OCI-LY3 (cell line): ENCODE data around the gene SLC41A3.

Experiments
- H2AFZ ChIP-seq: fragments of 200-600, 300-600 bp; shearing (Covaris generic); 2 replicates; pipeline ENCODE4 v1.6.0; 2014; ENCODE audit warnings: antibody characterized with exemption, low read depth, low read length
- H3K27ac ChIP-seq: fragments of 200-600, 300-600 bp; sonication (generic); 2 replicates; pipeline ENCODE4 v1.5.1; 2014; ENCODE audit warnings: mild to moderate bottlenecking, low read length, moderate library complexity, mixed read lengths
- H3K27me3 ChIP-seq: fragments of 200-600, 300-600 bp; sonication (generic); 2 replicates; pipeline ENCODE4 v1.6.1; 2014; ENCODE audit warnings: low read depth, low read length, mixed read lengths
- H3K36me3 ChIP-seq: fragments of 200-600, 300-600 bp; sonication (generic); replicated peaks from 2 replicates; pipeline ENCODE3; 2014; ENCODE audit warnings: low read depth, low read length, mixed read lengths
- H3K4me1 ChIP-seq: fragments of 300-600, 200-600 bp; sonication (generic); 2 replicates; pipeline ENCODE4 v1.6.1; 2014; ENCODE audit warnings: low read length, mixed read lengths
- H3K4me2 ChIP-seq: fragments of 200-600, 300-600 bp; sonication (generic); 2 replicates; pipeline ENCODE4 v1.6.1; 2014; ENCODE audit warnings: low read length, mixed read lengths
- H3K4me3 ChIP-seq: fragments of 300-600, 200-600 bp; sonication (generic); 2 replicates; pipeline ENCODE4 v1.5.1; 2014; ENCODE audit warnings: antibody characterized with exemption, mild to moderate bottlenecking, low read length, moderate library complexity
- H3K79me2 ChIP-seq: fragments of 300-600, 200-600 bp; shearing (Covaris generic); 2 replicates; pipeline ENCODE4 v1.6.1; 2014; ENCODE audit warnings: mild to moderate bottlenecking, low read length, mixed read lengths
- H3K9ac ChIP-seq: fragments of 300-600, 200-600 bp; shearing (Covaris generic); 2 replicates; pipeline ENCODE4 v1.6.0; 2014; ENCODE audit warnings: mild to moderate bottlenecking, low read length, moderate library complexity
- H3K9me3 ChIP-seq: fragments of 200-600, 300-600 bp; shearing (Covaris generic); 2 replicates; pipeline ENCODE4 v1.6.1; 2014; ENCODE audit warnings: low read length, mixed read lengths; ENCODE audit not compliant: insufficient read depth
- H4K20me1 ChIP-seq: fragments of 200-600, 300-600 bp; sonication (generic); 2 replicates; pipeline ENCODE4 v1.6.1; 2016; ENCODE audit warnings: low read length, mixed read lengths; ENCODE audit not compliant: insufficient read depth
- EZH2phosphoT487 ChIP-seq: fragments of 200-600 bp; shearing (Covaris generic); IDR thresholded peaks from 2 replicates; pipeline ENCODE4 v1.6.1; 2018; ENCODE audit warnings: antibody characterized with exemption, mixed run types, low read depth
- TF ChIP-seq, protein P1 (sequence below): fragments of 200-600, 300-600 bp; sonication (generic); IDR thresholded peaks from 2 replicates; pipeline ENCODE4 v1.5.1; 2014; ENCODE audit warnings: antibody characterized with exemption, low read length, low read depth

Gene SLC41A3

GRCh38 chr3:126025116-126025729, 58.7 kb downstream of the SLC41A3 start:
- no peak overlapping the region for H2AFZ ChIP-seq
- H3K79me2 ChIP-seq = no peaks in the 10 kb centered on the region
- H3K9me3 ChIP-seq = peaks cover 3% of the 10 kb centered on the region; the same call in 1 of the 2 replicates
- no peaks in the 10 kb centered on the region for H4K20me1 ChIP-seq
- H3K4me2 ChIP-seq = no peak overlapping the region
- H3K4me3 ChIP-seq = no peak overlapping the region
- H3K27ac ChIP-seq = no peak overlapping the region
- H3K27me3 ChIP-seq = no peaks in the 10 kb centered on the region
- H3K4me1 ChIP-seq = no peaks in the 10 kb centered on the region
- no peak for TF ChIP-seq EZH2phosphoT487
- TF ChIP-seq, protein P1, sequence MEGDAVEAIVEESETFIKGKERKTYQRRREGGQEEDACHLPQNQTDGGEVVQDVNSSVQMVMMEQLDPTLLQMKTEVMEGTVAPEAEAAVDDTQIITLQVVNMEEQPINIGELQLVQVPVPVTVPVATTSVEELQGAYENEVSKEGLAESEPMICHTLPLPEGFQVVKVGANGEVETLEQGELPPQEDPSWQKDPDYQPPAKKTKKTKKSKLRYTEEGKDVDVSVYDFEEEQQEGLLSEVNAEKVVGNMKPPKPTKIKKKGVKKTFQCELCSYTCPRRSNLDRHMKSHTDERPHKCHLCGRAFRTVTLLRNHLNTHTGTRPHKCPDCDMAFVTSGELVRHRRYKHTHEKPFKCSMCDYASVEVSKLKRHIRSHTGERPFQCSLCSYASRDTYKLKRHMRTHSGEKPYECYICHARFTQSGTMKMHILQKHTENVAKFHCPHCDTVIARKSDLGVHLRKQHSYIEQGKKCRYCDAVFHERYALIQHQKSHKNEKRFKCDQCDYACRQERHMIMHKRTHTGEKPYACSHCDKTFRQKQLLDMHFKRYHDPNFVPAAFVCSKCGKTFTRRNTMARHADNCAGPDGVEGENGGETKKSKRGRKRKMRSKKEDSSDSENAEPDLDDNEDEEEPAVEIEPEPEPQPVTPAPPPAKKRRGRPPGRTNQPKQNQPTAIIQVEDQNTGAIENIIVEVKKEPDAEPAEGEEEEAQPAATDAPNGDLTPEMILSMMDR = no peak
- no peak overlapping the region for H3K9ac ChIP-seq
- H3K36me3 ChIP-seq = peaks cover 4% of the 10 kb centered on the region

- no peak overlapping the region for H3K9ac ChIP-seq
- no peak overlapping the region for H3K27ac ChIP-seq
- TF ChIP-seq, protein P1 = no peak
- TF ChIP-seq EZH2phosphoT487 = no peak
- H3K27me3 ChIP-seq = no peaks in the 10 kb centered on the region
- H3K9me3 ChIP-seq = peaks cover 3% of the 10 kb centered on the region; the same call in 1 of the 2 replicates
- peaks cover 1% of the 10 kb centered on the region for H3K4me1 ChIP-seq
- H2AFZ ChIP-seq = no peak overlapping the region
- no peak overlapping the region for H3K4me2 ChIP-seq
- no peaks in the 10 kb centered on the region for H3K79me2 ChIP-seq
- H4K20me1 ChIP-seq = no peaks in the 10 kb centered on the region
- H3K4me3 ChIP-seq = no peak overlapping the region
- peaks cover 4% of the 10 kb centered on the region for H3K36me3 ChIP-seq
Measured at GRCh38 chr3:126024049-126024854, 59.7 kb downstream of the SLC41A3 start.

DNA sequence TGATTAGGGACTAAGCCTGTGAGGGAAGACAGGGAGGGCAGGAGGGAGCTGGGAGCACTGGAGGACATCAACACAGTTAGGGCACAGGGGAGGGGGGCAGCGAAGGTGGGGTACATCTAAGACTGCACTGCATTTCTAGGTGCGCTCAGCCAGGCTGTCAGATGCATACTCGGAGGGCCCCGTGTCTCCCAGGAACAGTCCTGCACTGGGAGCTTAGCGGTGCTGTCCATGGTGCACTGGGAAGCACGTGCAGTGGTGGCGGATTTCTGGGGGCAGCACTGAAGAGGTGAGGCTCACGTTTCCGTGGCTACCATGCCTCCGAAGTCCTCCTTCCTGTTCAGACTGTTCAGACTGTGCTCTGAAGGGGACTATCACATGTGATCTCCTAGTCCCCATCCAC, 60.5 kb downstream of the SLC41A3 start:
- TF ChIP-seq EZH2phosphoT487 = no peak
- TF ChIP-seq, protein P1 = no peak
- no peak overlapping the region for H2AFZ ChIP-seq
- no peak overlapping the region for H3K4me2 ChIP-seq
- no peak overlapping the region for H3K27ac ChIP-seq
- peaks cover 7% of the 10 kb centered on the region for H3K36me3 ChIP-seq
- H4K20me1 ChIP-seq = no peaks in the 10 kb centered on the region
- H3K27me3 ChIP-seq = no peaks in the 10 kb centered on the region
- H3K9ac ChIP-seq = no peak overlapping the region
- H3K9me3 ChIP-seq = peaks cover 3% of the 10 kb centered on the region; the same call in 1 of the 2 replicates
- no peak overlapping the region for H3K4me3 ChIP-seq
- H3K79me2 ChIP-seq = no peaks in the 10 kb centered on the region
- H3K4me1 ChIP-seq = peaks cover 8% of the 10 kb centered on the region

- H3K9ac ChIP-seq = no peak overlapping the region
- peaks cover 3% of the 10 kb centered on the region for H3K36me3 ChIP-seq
- no peaks in the 10 kb centered on the region for H3K27me3 ChIP-seq
- H3K4me3 ChIP-seq = no peak overlapping the region
- TF ChIP-seq, protein P1 = no peak
- no peak overlapping the region for H2AFZ ChIP-seq
- no peaks in the 10 kb centered on the region for H3K79me2 ChIP-seq
- no peaks in the 10 kb centered on the region for H3K9me3 ChIP-seq
- H3K4me2 ChIP-seq = no peak overlapping the region
- H3K4me1 ChIP-seq = peaks cover 8% of the 10 kb centered on the region
- H4K20me1 ChIP-seq = no peaks in the 10 kb centered on the region
- H3K27ac ChIP-seq = no peak overlapping the region
Measured at GRCh38 chr3:126022741-126023359, 61.1 kb downstream of the SLC41A3 start.
